B cell (primary cell): Measurements from ENCODE around the gene NPRL2. TPM values are rescaled to one million over a fixed set of nuclear protein-coding genes. Genes with fewer than 3 reads are reported as not detected.

Experiments
- ATAC-seq: fragments of 200-7000 bp; cut with Tn5 transposase; one replicate; pipeline ENCODE4 v1.10.0; 2021; ENCODE audit warnings: low read depth, mild to moderate bottlenecking, moderate number of reproducible peaks, moderate library complexity
- CTCF ChIA-PET: fragments of 350-600 bp; sonication (Branson Sonifier 250); formaldehyde crosslinking; loops from one replicate; lab custom pipeline; 2021; ENCODE audit warnings: antibody characterized with exemption, inconsistent platforms; lab: Charles Lee
- POLR2A ChIA-PET: fragments of 350-600 bp; sonication (Branson Sonifier 250); formaldehyde crosslinking; loops from one replicate; lab custom pipeline; 2021; ENCODE audit warnings: antibody characterized with exemption; lab: Charles Lee
- DNase-seq: peaks from one replicate; pipeline ENCODE4 v3.0.0; 2013
- H2AFZ ChIP-seq: 2 replicates; pipeline ENCODE4 v1.6.1; 2012; ENCODE audit warnings: mild to moderate bottlenecking, low read depth, low read length; ENCODE audit not compliant: insufficient read depth, poor library complexity, severe bottlenecking
- H3K27ac ChIP-seq, 2 donors: 1 replicate in 1 of 2; 2 replicates in 1 of 2; pipeline ENCODE4 v1.5.1; 2012 to 2013; ENCODE audit warnings: low read length in 2 of 2, mild to moderate bottlenecking in 2 of 2, moderate library complexity in 1 of 2
- H3K27me3 ChIP-seq, 4 experiments: fragments of 200-600 bp in 1 of 4; sonication (generic) in 1 of 4; replicated peaks in 1 of 4; 1 replicate in 2 of 4; 2 replicates in 2 of 4; pipeline versions ENCODE4 v1.6.1 to v1.7.0; 2013 to 2016; ENCODE audit warnings: low read length in 3 of 4, mild to moderate bottlenecking in 2 of 4, mixed read lengths in 1 of 4, moderate library complexity in 1 of 4; ENCODE audit not compliant: insufficient read depth in 4 of 4, control insufficient read depth in 3 of 4; ENCODE audit errors: control extremely low read depth in 1 of 4
- H3K36me3 ChIP-seq, 2 experiments: replicated peaks in 1 of 2; 1 replicate in 1 of 2; 2 replicates in 1 of 2; pipeline versions ENCODE4 v1.6.1 to v1.7.1; 2013; ENCODE audit warnings: low read length in 1 of 2; ENCODE audit not compliant: insufficient read depth in 2 of 2, control insufficient read depth in 1 of 2; ENCODE audit errors: control extremely low read depth in 1 of 2, extremely low read depth in 1 of 2
- H3K4me1 ChIP-seq, 2 donors: fragments of 200-600 bp in 1 of 2; sonication (generic) in 1 of 2; 1 replicate in 1 of 2; 2 replicates in 1 of 2; pipeline versions ENCODE4 v1.5.1 to v1.6.1; 2013 to 2017; ENCODE audit warnings: low read length in 2 of 2; ENCODE audit not compliant: control insufficient read depth in 2 of 2, insufficient read depth in 2 of 2
- H3K4me2 ChIP-seq: replicated peaks from 2 replicates; pipeline ENCODE3; 2012; ENCODE audit warnings: mild to moderate bottlenecking, low read depth, low read length; ENCODE audit not compliant: poor library complexity, severe bottlenecking
- H3K4me3 ChIP-seq, 5 experiments: fragments of 200-600 bp in 1 of 5; sonication (generic) in 1 of 5; 1 replicate in 3 of 5; 2 replicates in 2 of 5; pipeline versions ENCODE4 v1.5.1 to v1.7.0; 2011 to 2016; ENCODE audit warnings: low read length in 4 of 5, mild to moderate bottlenecking in 4 of 5, low read depth in 2 of 5, control low read depth in 1 of 5, moderate library complexity in 1 of 5; ENCODE audit not compliant: insufficient read depth in 1 of 5; ENCODE audit errors: control extremely low read depth in 1 of 5, extremely low read depth in 1 of 5
- H3K79me2 ChIP-seq: fragments of 200-600 bp; sonication (generic); one replicate; pipeline ENCODE4 v1.6.0; 2016; ENCODE audit warnings: low read length; ENCODE audit not compliant: control insufficient read depth, insufficient read depth
- H3K9ac ChIP-seq: fragments of 200-600 bp; sonication (generic); 2 replicates; pipeline ENCODE4 v1.6.1; 2017; ENCODE audit warnings: mild to moderate bottlenecking, low read length, moderate library complexity
- H3K9me3 ChIP-seq, 3 donors: one replicate each; pipeline versions ENCODE4 v1.6.1 to v1.7.1; 2013; ENCODE audit warnings: low read length in 2 of 3; ENCODE audit not compliant: control insufficient read depth in 2 of 3, insufficient read depth in 1 of 3; ENCODE audit errors: control extremely low read depth in 1 of 3
- H4K20me1 ChIP-seq: 2 replicates; pipeline ENCODE4 v1.6.0; 2012; ENCODE audit warnings: mild to moderate bottlenecking, low read length; ENCODE audit not compliant: insufficient read depth, control insufficient read depth, poor library complexity, severe bottlenecking
- H3K27ac Mint-ChIP-seq: one replicate; pipeline ENCODE4 v1.8.0; 2021; ENCODE audit warnings: mixed read lengths
- H3K27me3 Mint-ChIP-seq: one replicate; pipeline ENCODE4 v1.8.0; 2021; ENCODE audit warnings: mixed read lengths
- H3K4me1 Mint-ChIP-seq: one replicate; pipeline ENCODE4 v1.8.0; 2021; ENCODE audit warnings: mixed read lengths
- H3K4me3 Mint-ChIP-seq: one replicate; pipeline ENCODE4 v1.8.0; 2021; ENCODE audit warnings: mixed read lengths
- H3K9me3 Mint-ChIP-seq: one replicate; pipeline ENCODE4 v1.8.0; 2022; ENCODE audit warnings: mixed read lengths; ENCODE audit not compliant: insufficient read depth
- EZH2 ChIP-seq: IDR thresholded peaks from 2 replicates; pipeline ENCODE4 v1.6.1; 2012; ENCODE audit warnings: borderline replicate concordance, low read depth, mild to moderate bottlenecking, moderate library complexity, low read length; ENCODE audit not compliant: insufficient read depth, poor library complexity, severe bottlenecking
- WGBS: methylation state at CpG from one replicate; pipeline ENCODE4 v1.1.5; 2013; ENCODE audit warnings: missing lambda C conversion rate; ENCODE audit not compliant: insufficient coverage; 5-methylcytosine and 5-hydroxymethylcytosine counted together
- intact Hi-C: fragments of 100-400 bp; cut with micrococcal nuclease; formaldehyde crosslinking; loops from one replicate; pipeline ENCODE4 v1.10.0; 2022
- polyA plus RNA-seq: library from polyadenylated mRNA; depleted of rRNA; stranded (reverse); fragments of >200 nt; gene quantifications from 2 replicates; pipeline ENCODE4 v1.2.3, GENCODE V29; 2012
- total RNA-seq, 2 donors: library from RNA; stranded (reverse); fragments of 120-200 nt in 1 of 2; gene quantifications; 1 replicate in 1 of 2; 2 replicates in 1 of 2; pipeline versions ENCODE4 v1.2.3 to v1.2.4, GENCODE V29; 2013 to 2022
- TF ChIP-seq, protein P1 (sequence below): fragments of 200-600 bp; IDR thresholded peaks from one replicate; pipeline ENCODE4 v1.8.0; 2022; ENCODE audit warnings: antibody characterized with exemption, mild to moderate bottlenecking

NPRL2 gene
- total and polyA plus RNA-seq, 2 donors (not counting 1 experiment from before 2014, with no cell fraction given) = 31.3 to 64.6 TPM

DNA sequence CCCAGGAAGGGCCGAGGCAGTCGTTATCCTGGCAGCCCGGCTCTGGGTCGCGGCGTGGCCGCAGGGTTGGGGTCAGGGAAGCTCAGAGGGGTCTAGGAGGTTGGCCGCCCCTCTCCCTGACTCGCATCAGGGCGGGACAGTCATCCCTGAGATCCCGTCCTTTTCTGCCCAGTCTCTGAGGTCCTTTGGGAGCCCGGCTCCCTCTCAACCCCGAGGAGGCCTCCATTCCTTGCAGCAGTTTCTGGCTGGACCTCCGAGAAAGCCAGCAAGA lies 28.5 kb downstream of the NPRL2 start:
- Histone ChIP-seq H3K27ac (peak overlapping the region; percentile 94 to 96), H3K4me2 (peak overlapping the region; percentile 95), H2AFZ (peak overlapping the region; percentile 99), H3K4me1 (peaks cover 24 to 56% of the 10 kb centered on the region in 2 donors), H3K9me3 (peaks cover 0 to 3% (median 0%) of the 10 kb centered on the region in 3 donors), H3K27me3 (no peaks in the 10 kb centered on the region), H4K20me1 (peaks cover 2% of the 10 kb centered on the region), H3K4me3 (peak overlapping the region in 4 of 5 experiments; percentile 65 to 95 (median 77)), H3K36me3 (peaks cover 0 to 21% of the 10 kb centered on the region in 2 experiments), H3K79me2 (peaks cover 12% of the 10 kb centered on the region), H3K9ac (peak overlapping the region; percentile 96)
- POLR2A ChIA-PET = interaction anchor here (1.0 to 2.3 kb wide), 2 partner anchors 15 to 23 kb away, joined by 16 to 24 read pairs; partner anchors contain the start of genes HYAL3 and NAA80
- Mint-ChIP-seq H3K27me3 (no peaks in the 10 kb centered on the region), H3K9me3 (no peaks in the 10 kb centered on the region), H3K27ac (peak overlapping the region; percentile 80), H3K4me3 (peak overlapping the region; percentile 87), H3K4me1 (peaks cover 47% of the 10 kb centered on the region)
- no peak for ATAC-seq
- CTCF ChIA-PET = interaction anchor here (0.6 to 2.4 kb wide), 9 partner anchors 15 to 234 kb away, joined by 3 to 9 read pairs (median 4); partner anchors contain the start of genes CYB561D2, HYAL3, IFRD2 and NAA80
- WGBS = 56% methylated on average over 14 of the region's 14 CpGs
- intact Hi-C loops = loop anchor here (5.0 kb wide), 1 partner anchor 85 kb away; the partner anchor contains the start of gene GNAI2
- DNase-seq = no peak
- no peak for TF ChIP-seq EZH2
- TF ChIP-seq, protein P1, sequence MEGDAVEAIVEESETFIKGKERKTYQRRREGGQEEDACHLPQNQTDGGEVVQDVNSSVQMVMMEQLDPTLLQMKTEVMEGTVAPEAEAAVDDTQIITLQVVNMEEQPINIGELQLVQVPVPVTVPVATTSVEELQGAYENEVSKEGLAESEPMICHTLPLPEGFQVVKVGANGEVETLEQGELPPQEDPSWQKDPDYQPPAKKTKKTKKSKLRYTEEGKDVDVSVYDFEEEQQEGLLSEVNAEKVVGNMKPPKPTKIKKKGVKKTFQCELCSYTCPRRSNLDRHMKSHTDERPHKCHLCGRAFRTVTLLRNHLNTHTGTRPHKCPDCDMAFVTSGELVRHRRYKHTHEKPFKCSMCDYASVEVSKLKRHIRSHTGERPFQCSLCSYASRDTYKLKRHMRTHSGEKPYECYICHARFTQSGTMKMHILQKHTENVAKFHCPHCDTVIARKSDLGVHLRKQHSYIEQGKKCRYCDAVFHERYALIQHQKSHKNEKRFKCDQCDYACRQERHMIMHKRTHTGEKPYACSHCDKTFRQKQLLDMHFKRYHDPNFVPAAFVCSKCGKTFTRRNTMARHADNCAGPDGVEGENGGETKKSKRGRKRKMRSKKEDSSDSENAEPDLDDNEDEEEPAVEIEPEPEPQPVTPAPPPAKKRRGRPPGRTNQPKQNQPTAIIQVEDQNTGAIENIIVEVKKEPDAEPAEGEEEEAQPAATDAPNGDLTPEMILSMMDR = no peak
